Activated T-cell treated with anti-CD3 and anti-CD28 coated beads for 4 hours (primary cell): ENCODE data around the gene AGAP1.

Source experiments
- DNase-seq: peaks from one replicate; pipeline ENCODE4 v3.0.0-alpha.2; 2020

AGAP1 gene

DNA sequence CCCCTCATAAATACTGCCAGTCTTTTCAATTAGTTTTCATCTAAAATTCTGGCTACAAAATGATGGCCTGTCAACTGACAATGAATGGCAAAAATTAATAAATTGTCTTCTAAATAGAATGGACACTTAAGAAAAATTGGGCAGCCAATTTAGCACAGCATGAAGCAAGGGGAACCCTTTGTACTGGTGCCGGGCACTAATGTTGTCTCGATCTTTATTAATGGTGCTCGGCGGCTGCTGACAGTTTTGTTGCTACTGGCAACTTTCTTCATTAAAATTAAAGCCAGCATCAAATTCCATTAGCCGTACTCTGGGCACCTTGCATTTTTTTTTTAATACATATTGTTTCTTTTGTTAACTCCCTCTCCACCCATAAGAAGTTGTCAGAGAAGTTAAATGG is 365.0 kb downstream of the AGAP1 start:
- DNase-seq = no peak

DNA sequence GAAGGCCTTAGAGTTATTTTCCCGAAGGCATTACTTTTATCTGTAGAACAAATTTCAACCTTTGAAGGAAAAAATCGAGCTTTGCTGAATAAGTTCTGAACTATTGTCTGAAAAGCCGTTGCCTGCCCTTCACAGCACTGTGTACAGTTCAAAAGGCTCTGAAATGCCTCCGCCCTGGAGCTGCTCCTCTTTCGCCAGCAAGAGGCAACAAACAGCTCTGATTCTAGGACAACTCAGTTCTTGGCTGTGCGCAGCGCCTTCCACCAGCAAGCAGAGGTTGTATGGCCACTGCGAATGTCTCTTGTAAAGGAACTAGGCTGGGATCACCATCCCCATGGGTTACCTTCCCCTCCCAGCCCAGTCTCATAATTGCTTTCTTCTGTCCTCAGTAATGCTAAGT is 365.8 kb downstream of the AGAP1 start:
- no peak for DNase-seq

DNA sequence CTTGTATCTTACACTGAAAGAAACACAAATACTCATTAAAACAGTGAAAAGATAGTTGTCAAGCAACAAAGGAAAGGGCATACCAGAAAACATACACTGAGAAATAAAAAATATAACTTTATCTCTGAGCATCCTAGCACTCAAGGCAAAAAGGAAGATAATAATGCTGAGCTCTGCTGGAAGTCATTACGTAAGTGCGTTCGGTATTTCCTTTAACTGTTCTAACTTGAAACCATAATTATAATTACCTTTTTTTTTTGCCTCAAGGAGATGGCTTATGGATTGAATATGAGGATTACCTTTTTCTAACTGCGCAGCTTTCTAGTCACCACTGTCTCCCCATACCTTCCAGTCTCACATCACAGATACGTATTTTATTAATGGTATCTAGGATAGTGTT is 366.3 kb downstream of the AGAP1 start:
- DNase-seq = no peak

DNA sequence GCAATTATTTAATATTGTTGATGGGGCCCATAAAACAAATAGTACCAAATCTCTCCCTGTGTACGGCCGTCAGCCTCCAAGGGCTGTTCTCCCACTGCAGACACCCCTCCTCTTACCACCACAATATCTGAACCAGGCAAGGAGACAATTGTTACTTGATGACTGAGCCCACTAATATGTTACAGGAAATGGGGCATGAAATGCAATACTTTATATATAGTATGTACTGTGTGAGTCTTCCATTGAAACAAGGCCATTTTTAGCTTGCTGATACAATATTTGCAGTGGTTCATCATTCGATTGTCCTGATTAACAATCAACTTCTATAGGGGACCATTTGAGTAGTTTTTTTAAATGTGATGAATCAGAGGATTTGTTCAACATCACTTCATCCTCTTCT is 367.0 kb downstream of the AGAP1 start:
- DNase-seq = no peak

DNA sequence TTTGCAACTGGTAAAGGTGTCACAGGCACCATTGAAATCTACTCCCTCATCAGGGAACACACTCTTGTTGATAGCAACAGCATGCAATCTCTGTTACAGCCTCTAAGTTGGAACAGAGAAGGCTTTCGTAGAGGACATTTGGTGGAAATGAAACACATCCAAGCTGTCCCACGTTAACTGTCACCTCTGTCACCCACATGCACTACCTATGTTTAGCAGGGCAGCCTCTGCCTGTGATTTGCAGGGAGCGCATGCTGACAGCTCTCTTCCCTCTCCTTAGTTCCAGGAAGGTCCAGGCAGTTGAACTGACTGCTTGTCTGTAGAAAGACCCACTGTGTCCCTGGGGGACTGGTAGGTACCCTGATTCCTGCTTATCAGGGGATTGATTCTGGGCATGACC is 367.5 kb downstream of the AGAP1 start:
- DNase-seq = no peak

DNA sequence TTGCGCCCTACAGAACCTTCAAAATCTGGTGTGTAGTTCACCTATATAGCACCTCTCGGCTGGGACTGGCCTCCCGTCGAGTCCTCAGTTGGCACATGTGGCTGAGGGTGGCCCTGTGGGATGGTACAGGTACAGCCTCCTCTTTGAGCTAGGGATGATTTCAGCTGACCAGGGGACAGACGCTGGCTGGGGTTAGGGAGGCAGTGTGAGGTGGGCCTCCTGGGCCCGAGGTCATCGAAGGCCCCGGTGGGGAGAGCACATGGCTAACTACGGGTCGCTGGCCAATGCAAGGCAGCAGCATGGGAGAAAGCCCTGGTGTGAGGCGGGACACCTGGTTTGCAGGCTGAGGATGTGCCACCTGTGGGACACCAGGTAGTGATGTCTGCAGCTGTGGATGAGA is 369.6 kb downstream of the AGAP1 start:
- no peak for DNase-seq

DNA sequence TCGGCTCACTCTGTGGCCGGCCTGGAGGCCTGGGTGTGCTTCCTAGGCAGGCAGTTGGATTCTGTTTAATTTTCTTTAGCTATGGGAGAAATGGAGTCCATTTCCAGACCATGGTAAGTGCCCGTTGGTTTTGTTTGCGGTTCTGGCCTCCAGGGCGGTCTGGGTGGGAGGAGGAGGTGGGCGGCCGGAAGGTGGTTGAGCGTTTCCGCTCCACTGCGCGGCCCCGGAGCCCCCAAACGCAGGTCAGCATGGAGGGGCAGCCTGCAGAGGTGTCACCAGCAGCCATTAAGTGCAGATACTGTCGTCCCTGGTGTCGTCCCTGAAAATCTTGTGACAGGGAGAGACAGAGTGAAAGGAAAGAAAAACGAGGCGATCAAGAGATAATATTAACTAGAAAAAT is 370.5 kb downstream of the AGAP1 start:
- DNase-seq = no peak

DNA sequence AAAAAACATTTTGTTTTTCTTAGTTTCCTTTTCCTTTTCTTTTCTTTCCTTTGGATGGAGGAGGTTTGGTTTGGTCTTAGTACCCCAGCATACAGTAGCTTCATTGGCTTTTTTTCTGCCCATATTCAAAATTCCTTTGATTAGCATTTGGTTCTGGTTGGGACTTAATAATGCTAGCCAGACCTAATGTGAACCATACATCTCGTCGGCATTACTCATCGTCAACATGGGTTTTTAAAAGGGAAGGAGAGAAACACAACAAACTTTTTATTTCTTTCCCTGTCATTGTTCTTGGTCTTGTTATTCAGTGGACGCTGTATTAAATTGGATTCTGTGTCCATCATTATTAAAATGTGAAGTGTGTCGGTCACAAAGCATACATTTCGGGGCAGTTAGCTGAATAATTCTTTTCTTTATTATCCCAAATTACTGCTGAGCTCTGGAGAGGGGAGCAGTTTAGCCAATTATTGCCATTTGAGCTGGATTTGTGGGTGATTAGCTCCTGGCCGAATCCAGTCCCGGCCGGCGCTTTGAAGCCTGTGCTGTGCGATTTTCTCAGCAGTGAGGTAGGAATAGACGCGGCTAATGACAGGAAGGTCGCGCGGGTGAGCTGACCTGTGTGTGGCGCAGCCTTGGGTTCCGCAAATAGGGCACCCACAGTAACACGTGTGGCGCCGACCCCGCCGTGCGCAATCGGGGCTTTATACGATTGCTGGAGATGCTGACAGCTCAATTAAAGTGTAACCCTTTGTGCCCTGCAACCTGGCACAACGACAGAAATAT is 371.1 kb downstream of the AGAP1 start:
- no peak for DNase-seq

DNA sequence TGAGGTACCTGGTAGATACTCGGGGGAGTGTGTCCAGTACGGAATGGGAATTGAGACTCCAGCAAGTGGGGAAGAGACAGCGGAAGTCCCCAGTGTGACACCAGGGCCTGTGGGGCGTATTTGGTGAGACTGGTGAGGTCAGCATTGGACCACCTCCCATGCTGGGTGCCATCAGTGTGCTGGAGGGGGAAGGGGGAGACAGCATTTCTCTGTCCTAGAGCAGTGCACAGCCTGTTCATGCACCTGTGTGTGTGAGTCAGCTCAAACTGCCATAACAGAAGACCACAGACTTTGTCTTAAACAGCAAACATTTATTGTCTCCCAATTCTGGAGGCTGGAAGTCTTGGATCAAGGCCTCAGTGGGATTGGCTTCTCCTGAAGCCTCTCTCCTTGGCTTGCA is 372.5 kb downstream of the AGAP1 start:
- no peak for DNase-seq

DNA sequence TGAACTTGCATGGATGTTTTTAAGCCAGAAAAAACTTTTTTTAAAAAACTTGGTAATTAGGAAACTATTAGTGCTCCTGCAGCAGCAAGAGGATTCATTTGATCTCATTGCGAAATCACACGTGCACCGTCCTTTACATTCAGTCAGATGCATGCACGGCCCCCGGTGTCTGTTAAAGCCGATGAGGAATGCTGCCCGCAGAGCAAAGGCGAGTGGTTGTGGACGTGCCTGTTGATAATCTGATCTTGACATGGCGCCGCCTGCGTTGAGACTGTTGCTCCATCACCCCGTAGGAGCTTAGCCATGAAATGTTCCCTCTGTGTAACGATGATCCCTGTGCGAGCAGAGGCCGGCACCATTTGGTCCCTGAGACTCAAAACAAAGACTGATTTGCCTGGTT is 374.4 kb downstream of the AGAP1 start:
- no peak for DNase-seq

DNA sequence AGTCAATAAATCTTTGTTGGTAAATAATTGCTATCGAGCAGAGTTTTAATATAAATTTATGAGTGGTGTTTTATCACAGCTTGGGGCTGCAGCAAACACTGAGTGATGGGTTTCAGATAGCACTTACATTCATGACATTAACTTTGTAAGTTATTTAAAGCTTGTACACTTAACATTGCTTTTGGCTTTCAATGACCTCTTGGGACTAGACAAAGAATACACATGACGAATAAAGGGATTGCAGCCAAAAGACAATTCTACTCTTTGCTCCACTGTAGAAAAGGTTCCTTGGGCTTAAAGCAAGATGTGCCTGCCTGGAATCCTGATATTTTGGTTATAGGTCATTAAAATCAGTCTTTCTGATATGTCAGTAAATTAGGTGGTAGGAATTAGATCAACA is 374.8 kb downstream of the AGAP1 start:
- no peak for DNase-seq

DNA sequence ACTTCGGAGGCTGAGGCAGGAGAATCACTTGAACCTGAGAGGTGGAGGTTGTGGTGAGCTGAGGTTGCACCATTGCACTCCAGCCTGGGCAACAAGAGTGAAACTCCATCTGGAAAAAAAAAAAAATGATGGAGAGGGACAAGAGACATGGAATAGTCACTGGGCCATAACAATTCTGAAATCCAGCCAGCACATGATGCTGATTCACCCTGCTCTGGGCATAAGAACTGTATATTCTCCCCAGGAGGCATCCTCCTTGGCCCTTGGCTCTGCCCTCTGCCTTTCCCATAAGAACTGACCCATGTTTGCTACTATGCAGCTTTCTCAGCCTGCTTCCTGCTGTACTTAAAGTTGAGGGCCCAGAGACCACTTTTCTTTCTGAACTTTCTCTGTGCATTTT is 376.7 kb downstream of the AGAP1 start:
- no peak for DNase-seq

DNA sequence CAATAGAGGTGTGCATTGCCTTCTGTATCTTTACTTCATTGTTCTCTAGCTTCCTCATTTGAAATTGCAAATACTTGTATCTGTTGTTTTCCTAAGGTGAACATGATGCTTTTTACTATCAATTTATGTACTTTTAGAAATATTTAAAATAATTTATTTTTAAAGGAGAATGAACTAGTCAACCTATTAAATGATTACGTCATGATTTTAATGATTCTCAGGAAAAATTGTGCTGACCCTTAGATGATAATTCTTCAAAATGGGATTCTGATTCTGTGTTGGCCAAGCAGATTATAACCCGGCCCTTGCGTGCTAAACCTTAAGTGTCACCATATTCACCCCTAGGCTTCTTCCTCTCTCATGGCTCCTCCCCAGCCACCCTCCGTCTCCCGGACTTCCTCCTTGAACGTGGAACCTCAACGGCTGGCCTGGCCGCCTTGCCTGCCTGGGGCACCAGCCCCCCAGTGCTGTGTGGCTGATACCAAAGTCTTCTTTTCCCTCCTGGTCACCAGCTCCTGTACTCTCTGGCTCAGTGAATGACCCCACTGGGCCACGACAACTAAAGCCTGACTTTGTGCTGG is 382.3 kb downstream of the AGAP1 start:
- DNase-seq = no peak

DNA sequence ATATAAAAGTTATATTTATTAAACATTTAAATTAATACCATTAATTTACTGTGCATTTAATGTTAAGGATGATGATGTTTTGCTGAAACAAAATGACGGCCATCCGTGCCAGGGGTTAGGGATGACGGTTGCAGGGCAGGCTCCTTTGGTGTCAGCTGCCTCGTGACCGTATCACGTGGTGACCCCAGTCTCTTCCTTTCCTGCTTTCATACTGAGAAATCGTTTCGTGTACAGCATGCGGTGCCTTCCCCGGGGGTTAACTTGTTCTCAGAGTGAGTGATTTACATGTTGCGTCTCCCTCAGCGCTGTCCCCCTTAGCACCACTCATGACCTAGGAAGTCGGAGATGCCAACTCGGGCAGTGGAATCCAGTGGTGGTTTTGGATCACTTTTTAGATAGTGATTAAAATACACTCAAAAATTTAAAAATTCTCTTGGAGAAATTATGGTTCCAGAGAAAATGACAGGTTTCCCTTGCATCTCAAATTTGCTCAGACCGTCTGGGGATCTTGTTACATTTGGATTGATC is 383.5 kb downstream of the AGAP1 start:
- no peak for DNase-seq

DNA sequence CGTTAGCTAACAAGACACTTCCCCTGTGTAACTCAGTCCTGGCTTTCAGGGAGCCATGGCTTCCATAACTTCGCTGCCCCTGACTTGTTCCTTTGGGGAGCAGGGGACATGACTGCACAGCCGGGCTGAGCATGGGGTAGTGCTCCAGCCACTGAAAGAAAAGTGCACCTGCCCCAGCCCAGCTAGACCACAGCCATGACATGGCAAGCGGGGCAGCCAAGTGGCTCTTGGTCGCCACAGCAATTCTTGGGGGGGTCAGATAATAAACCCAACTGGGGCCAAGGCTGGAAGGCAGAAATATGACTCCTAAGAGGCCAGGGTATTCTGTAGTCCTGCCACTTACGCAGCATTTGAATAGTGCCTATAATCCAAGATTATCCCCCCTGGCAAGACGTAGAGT is 385.3 kb downstream of the AGAP1 start:
- no peak for DNase-seq

DNA sequence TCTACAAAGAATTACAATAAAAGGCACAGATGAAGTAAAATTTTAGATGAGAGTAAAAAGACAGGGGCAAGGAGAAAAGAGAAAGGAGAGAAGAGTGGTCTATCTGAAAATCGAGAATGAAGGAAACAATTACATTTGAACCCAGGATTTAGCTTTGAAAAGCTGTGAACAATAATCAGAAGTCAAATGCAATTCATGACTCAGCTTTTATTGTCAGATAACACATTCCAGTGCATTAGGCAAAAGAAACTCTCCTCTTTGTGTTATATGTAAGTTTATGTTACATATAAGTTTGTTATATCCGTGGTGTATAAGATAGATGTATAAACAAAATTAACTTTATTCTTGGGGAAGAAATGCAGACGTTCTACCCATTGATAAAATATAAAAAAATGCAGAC is 389.8 kb downstream of the AGAP1 start:
- no peak for DNase-seq

DNA sequence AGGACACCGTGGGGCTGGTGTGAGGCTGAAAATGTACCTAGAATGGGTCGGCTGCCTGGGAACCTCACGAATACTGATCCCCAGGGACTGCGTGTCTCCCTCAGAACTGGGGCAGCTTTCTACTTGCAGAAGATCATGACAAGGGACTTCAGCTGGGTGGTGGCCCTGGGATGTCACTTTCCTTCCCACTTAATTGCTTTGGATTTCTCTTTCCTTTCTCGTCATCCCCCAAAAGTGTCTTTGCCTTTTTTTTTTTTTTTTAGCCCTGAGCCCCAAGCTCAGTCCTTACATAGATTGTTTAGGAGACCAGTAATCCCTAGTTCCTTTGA is 395.4 kb downstream of the AGAP1 start:
- no peak for DNase-seq

DNA sequence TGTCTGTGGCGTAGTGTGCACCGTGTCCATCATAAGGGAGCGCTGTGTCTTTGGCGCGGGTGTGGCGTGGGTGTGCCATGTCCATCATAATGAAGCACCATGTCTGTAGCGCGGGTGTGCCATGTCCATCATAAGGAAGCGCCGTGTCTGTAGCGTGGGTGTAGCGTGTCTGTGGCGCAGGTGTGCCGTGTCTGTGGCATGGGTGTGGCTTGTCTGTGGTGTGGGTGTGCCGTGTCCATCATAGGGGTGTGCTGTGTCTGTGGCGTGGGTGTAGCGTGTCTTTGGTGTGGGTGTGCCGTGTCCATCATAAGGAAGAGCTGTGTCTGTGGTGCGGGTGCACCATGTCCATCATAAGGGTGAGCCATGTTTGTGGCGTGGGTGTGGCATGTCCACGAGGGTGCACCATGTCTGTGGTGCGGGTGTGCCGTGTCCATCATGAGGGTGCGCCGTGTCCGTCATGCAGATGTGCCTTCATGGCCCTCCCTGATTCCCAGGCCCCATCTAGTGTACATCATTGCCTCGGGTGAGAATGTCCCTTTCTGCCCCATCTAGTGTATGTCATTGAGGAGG is 399.4 kb downstream of the AGAP1 start:
- no peak for DNase-seq

DNA sequence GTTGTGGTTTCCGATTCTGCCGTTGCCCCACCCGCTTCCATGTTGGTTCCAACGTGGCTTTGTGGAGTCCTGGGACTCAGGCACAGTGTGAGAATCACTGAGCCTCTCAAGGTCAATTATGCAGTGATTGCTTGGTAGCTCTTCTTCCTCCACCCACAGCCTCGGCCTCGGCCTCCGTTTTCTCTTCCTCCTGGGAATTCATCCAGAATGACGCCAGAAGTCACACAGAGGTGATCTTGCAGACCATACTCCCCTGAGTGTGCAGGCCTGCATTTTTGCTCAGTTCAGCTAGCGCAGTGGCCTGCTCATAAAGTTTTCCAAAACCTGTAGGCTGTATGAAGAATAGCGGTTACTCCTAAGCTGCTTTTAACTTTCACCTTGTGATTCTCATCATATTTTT is 401.0 kb downstream of the AGAP1 start:
- no peak for DNase-seq

DNA sequence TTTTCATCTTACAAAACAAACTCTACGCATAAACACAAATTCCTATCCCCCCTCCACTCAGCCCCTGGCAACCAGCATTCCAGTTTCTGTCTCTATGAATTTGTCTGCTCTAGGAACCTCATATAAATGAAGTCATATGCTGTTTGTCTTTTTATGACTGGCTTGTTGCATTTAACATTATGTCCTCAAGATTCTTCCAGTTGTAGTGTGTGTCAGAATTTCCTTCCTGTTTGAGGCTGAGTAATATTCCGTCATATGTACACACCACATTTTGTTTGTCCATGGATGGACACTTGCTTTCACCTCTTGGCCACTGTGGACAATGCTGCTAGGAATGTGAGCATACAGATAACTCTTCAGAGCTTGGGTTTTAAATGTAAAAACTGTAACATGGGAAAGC is 402.2 kb downstream of the AGAP1 start:
- no peak for DNase-seq

DNA sequence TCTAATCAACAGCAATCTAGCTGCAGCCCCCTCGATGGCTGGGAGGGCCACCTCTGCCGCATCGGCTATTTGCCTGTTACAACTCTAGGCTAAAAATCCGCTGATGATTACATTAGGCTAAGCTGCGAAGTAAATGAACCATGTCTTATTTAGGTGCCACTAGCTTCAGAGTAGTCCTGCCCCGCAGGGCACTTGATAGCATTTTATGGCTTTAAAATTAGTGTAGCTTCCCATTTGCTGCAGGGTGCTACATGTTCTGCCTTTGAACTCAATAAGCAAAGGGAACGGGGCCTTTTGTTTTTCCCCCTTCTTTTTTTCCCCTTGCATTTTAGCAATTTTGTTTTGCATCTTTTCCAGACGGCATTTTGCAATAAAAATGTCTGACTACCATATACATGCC is 404.1 kb downstream of the AGAP1 start:
- no peak for DNase-seq

DNA sequence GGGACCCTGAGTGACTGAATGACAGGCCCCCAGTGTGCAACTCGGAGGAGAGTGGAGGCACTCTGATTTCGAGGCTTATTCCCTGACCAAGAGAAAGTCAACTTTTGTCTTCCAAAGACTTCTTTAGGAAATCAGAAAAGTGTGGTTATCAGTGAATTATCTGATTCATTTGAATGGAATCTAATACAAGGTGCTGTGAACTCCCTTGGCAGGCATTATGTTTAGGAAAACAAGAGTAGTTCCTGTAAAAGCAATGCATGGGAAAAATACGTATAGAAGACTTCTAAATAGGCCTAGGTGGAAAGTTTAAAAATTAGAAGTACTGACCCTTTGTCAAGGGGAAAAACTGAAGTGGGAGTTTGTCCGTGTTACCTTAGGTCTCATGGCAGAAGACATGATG is 404.9 kb downstream of the AGAP1 start:
- no peak for DNase-seq

DNA sequence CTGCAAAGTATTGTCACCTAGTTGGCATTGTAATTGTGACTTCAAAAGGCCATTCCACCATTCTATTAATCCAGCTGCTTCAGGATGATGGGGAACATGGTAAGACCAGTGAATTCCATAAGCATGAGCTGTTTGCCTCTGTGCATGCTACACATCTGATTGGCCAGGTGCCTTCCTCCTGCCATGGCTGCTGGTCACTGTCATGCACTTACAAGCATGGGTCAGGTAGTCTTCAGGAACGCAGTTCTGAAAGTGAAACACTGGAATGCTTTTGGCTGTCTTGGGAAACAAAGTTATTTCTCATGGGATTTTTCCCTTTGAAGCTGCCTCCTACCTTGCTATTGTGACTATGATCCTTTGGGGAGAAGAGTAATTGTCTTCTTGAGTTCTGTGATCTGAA is 406.8 kb downstream of the AGAP1 start:
- DNase-seq = no peak

DNA sequence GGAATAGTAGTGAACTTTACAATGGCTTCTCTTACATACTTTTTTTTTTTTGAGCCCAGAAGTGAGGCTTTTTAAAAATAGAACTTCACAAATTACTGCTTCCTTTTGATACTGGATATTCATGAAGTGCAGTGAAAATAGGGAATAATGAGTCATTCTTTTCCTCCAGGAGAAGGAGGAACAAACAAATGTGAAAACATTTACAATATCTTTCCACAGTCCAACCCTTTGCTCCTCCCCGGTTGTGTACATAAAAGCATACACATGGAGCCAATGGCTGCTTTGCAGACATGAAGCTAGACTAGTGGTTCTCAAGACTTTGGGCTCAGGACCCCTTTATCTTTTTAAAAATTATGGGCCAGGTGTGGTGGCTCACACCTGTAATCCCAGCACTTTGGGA is 407.4 kb downstream of the AGAP1 start:
- DNase-seq = no peak
